DND-41 (cell line): ENCODE data around the gene CCS.

Experiments used
- ATAC-seq: fragments of 200-7000 bp; cut with Tn5 transposase; 3 replicates; pipeline ENCODE4 v1.9.1; 2021; ENCODE audit warnings: low read depth; ENCODE audit not compliant: insufficient read depth
- DNase-seq: peaks from one replicate; pipeline ENCODE4 v3.0.0-alpha.2; 2020
- H2AFZ ChIP-seq: 2 replicates; pipeline ENCODE4 v1.6.0; 2012; ENCODE audit warnings: low read depth, low read length
- H3K27ac ChIP-seq: 2 replicates; pipeline ENCODE4 v1.5.1; 2012; ENCODE audit warnings: low read length, inconsistent platforms
- H3K27me3 ChIP-seq: fragments of 200-600 bp; sonication (generic); 2 replicates; pipeline ENCODE4 v1.6.0; 2012; ENCODE audit warnings: low read length, mild to moderate bottlenecking, inconsistent platforms; ENCODE audit not compliant: insufficient read depth, poor library complexity
- H3K36me3 ChIP-seq: 2 replicates; pipeline ENCODE4 v1.5.1; 2012; ENCODE audit warnings: low read length, inconsistent platforms; ENCODE audit not compliant: insufficient read depth
- H3K4me1 ChIP-seq: 2 replicates; pipeline ENCODE4 v1.5.1; 2012; ENCODE audit warnings: mild to moderate bottlenecking, low read length; ENCODE audit not compliant: insufficient read depth
- H3K4me2 ChIP-seq: 2 replicates; pipeline ENCODE4 v1.6.0; 2012; ENCODE audit warnings: mild to moderate bottlenecking, moderate library complexity, low read length, inconsistent platforms; ENCODE audit not compliant: insufficient read depth
- H3K4me3 ChIP-seq, 2 experiments: fragments of 200-600 bp in 1 of 2; shearing (Covaris generic) in 1 of 2; 2 replicates each; pipeline ENCODE4 v1.5.1; 2012 to 2016; ENCODE audit warnings: inconsistent platforms in 2 of 2, low read length in 2 of 2, mild to moderate bottlenecking in 2 of 2, low read depth in 1 of 2, moderate library complexity in 1 of 2
- H3K79me2 ChIP-seq: 2 replicates; pipeline ENCODE4 v1.6.0; 2012; ENCODE audit warnings: low read length, inconsistent platforms; ENCODE audit not compliant: insufficient read depth
- H3K9ac ChIP-seq: 2 replicates; pipeline ENCODE4 v1.6.0; 2012; ENCODE audit warnings: low read depth, mild to moderate bottlenecking, inconsistent platforms, low read length, moderate library complexity
- H3K9me3 ChIP-seq: 2 replicates; pipeline ENCODE4 v1.5.1; 2012; ENCODE audit warnings: low read length, moderate library complexity, mild to moderate bottlenecking, inconsistent platforms; ENCODE audit not compliant: insufficient read depth, severe bottlenecking
- H4K20me1 ChIP-seq: 2 replicates; pipeline ENCODE4 v1.6.0; 2012; ENCODE audit warnings: low read length; ENCODE audit not compliant: insufficient read depth
- CTCF ChIP-seq: IDR thresholded peaks from 2 replicates; pipeline ENCODE4 v1.5.1; 2012; ENCODE audit warnings: borderline replicate concordance, low read length, moderate library complexity, mild to moderate bottlenecking; ENCODE audit not compliant: poor library complexity, severe bottlenecking; ENCODE audit errors: extremely low read depth
- EZH2 ChIP-seq: IDR thresholded peaks from 3 replicates; pipeline ENCODE4 v1.6.1; 2012; ENCODE audit warnings: borderline replicate concordance, low read depth, mild to moderate bottlenecking, moderate library complexity, low read length, inconsistent platforms; ENCODE audit not compliant: severe bottlenecking

CCS gene

GRCh38 chr11:66559866-66560676 lies 32.9 kb upstream of the CCS start:
- Histone ChIP-seq H3K4me2 (no peak overlapping the region), H3K4me3 (no peak overlapping the region), H4K20me1 (0 out of 2 replicates have a peak, but pooled peaks cover 3% of the 10 kb centered on the region), H3K36me3 (no peaks in the 10 kb centered on the region), H3K9me3 (no peaks in the 10 kb centered on the region), H3K27me3 (no peaks in the 10 kb centered on the region), H3K27ac (no peak overlapping the region), H2AFZ (no peak overlapping the region), H3K79me2 (no peaks in the 10 kb centered on the region), H3K9ac (no peak overlapping the region), H3K4me1 (no peaks in the 10 kb centered on the region)
- DNase-seq (no peak), ATAC-seq (no peak)
- TF ChIP-seq EZH2, result no peak
- no peak for TF ChIP-seq CTCF

- Histone ChIP-seq H3K27me3 (no peaks in the 10 kb centered on the region), H3K9me3 (no peaks in the 10 kb centered on the region), H3K4me3 (no peak overlapping the region), H3K36me3 (no peaks in the 10 kb centered on the region), H4K20me1 (no peaks in the 10 kb centered on the region), H3K4me2 (no peak overlapping the region), H3K79me2 (no peaks in the 10 kb centered on the region), H2AFZ (no peak overlapping the region), H3K9ac (no peak overlapping the region), H3K27ac (no peak overlapping the region), H3K4me1 (no peaks in the 10 kb centered on the region)
- TF ChIP-seq EZH2, result no peak
- no peak for TF ChIP-seq CTCF
- ATAC-seq (no peak), DNase-seq (no peak)
These were observed 31.6 kb upstream of the CCS start for GRCh38 chr11:66561178-66561974.

- H3K79me2 ChIP-seq, result no peaks in the 10 kb centered on the region
- H3K27ac ChIP-seq, result no peak overlapping the region
- ATAC-seq, result no peak
- no peak for DNase-seq
- no peaks in the 10 kb centered on the region for H3K4me1 ChIP-seq
- H3K9ac ChIP-seq, result no peak overlapping the region
- no peak overlapping the region for H3K4me2 ChIP-seq
- TF ChIP-seq EZH2 (no peak), CTCF (no peak)
- no peaks in the 10 kb centered on the region for H3K36me3 ChIP-seq
- no peaks in the 10 kb centered on the region for H3K27me3 ChIP-seq
- H4K20me1 ChIP-seq, result no peaks in the 10 kb centered on the region
- no peak overlapping the region for H2AFZ ChIP-seq
- no peak overlapping the region for H3K4me3 ChIP-seq
- no peaks in the 10 kb centered on the region for H3K9me3 ChIP-seq
These were observed 31.1 kb upstream of the CCS start for GRCh38 chr11:66561975-66562248.
